HepG2 (cell line): Measurements from ENCODE around the gene MIER1. TPM values are rescaled to one million over a fixed set of nuclear protein-coding genes. Genes with fewer than 3 reads are reported as not detected.
A peak's percentile ranks its signal among the peaks of the same experiment; 100 is the strongest.

Experiments used
- EP300 ChIP-seq, 3 experiments: sonication (generic) in 1 of 3; formaldehyde crosslinking in 1 of 3; IDR thresholded peaks; 2 replicates each; pipeline versions ENCODE4 v1.5.1 to v1.6.1; 2011 to 2020; ENCODE audit warnings: low read depth in 2 of 3, low read length in 2 of 3, borderline replicate concordance in 1 of 3, improper control_type of control experiment in 1 of 3, mild to moderate bottlenecking in 1 of 3, missing genetic modification reagents in 1 of 3, moderate library complexity in 1 of 3
- FLYWCH1 ChIP-seq: sonication (generic); formaldehyde crosslinking; IDR thresholded peaks from 2 replicates; pipeline ENCODE4 v1.8.1; 2023; ENCODE audit warnings: mild to moderate bottlenecking, missing genetic modification reagents
- FOSL2 ChIP-seq: sonication (generic); formaldehyde crosslinking; IDR thresholded peaks from 2 replicates; pipeline ENCODE4 v1.4.0; 2020; ENCODE audit warnings: missing genetic modification reagents
- HDAC2 ChIP-seq: sonication (generic); formaldehyde crosslinking; IDR thresholded peaks from 2 replicates; pipeline ENCODE4 v1.4.0; 2020; ENCODE audit warnings: missing genetic modification reagents
- HMGA1 ChIP-seq: sonication (generic); formaldehyde crosslinking; conservative IDR thresholded peaks from 2 replicates; pipeline ENCODE4 v1.4.0; 2020; ENCODE audit warnings: missing genetic modification reagents
- HNRNPUL1 ChIP-seq: fragments of 200-400 bp; formaldehyde crosslinking; IDR thresholded peaks from 2 replicates; pipeline ENCODE4 v1.6.1; 2017; ENCODE audit warnings: low read depth, mild to moderate bottlenecking, low read length, moderate library complexity
- ISL2 ChIP-seq: sonication (generic); formaldehyde crosslinking; IDR thresholded peaks from 2 replicates; pipeline ENCODE4 v1.5.0; 2020; ENCODE audit warnings: missing genetic modification reagents
- KDM3A ChIP-seq: IDR thresholded peaks from 2 replicates; pipeline ENCODE4 v1.6.1; 2018; ENCODE audit warnings: low read depth, missing compliant biosample characterization
- LCORL ChIP-seq, 2 experiments: fragments of 450-650 bp in 1 of 2; sonication (generic) in 1 of 2; formaldehyde crosslinking in 1 of 2; IDR thresholded peaks; 2 replicates each; pipeline versions ENCODE4 v1.5.0 to v1.6.1; 2017 to 2020; ENCODE audit warnings: antibody characterized with exemption in 1 of 2, missing genetic modification reagents in 1 of 2
- MED1 ChIP-seq: sonication (generic); formaldehyde crosslinking; IDR thresholded peaks from 2 replicates; pipeline ENCODE4 v1.4.0; 2020; ENCODE audit warnings: missing genetic modification reagents
- MYC ChIP-seq: sonication (generic); formaldehyde crosslinking; IDR thresholded peaks from 2 replicates; pipeline ENCODE4 v1.9.0; 2021; ENCODE audit warnings: missing genetic modification reagents, borderline replicate concordance
- NFKB2 ChIP-seq: sonication (generic); formaldehyde crosslinking; IDR thresholded peaks from 2 replicates; pipeline ENCODE4 v1.4.0; 2020; ENCODE audit warnings: missing genetic modification reagents, borderline replicate concordance
- NR2F2 ChIP-seq: IDR thresholded peaks from 2 replicates; pipeline ENCODE4 v1.6.1; 2012; ENCODE audit warnings: low read depth, inconsistent platforms, borderline replicate concordance
- REPIN1 ChIP-seq: sonication (generic); formaldehyde crosslinking; IDR thresholded peaks from 2 replicates; pipeline ENCODE4 v1.8.0; 2022; ENCODE audit warnings: missing genetic modification reagents, low read depth, mild to moderate bottlenecking, borderline replicate concordance
- SUZ12 ChIP-seq: fragments of 150-350 bp; IDR thresholded peaks from 2 replicates; pipeline ENCODE4 v1.6.1; 2014; ENCODE audit warnings: low read depth, low read length
- TCF12 ChIP-seq, 2 experiments: fragments of 450-650 bp in 1 of 2; sonication (generic) in 1 of 2; formaldehyde crosslinking in 1 of 2; IDR thresholded peaks; 2 replicates each; pipeline versions ENCODE4 v1.6.1 to v1.8.0; 2017 to 2022; ENCODE audit warnings: antibody characterized with exemption in 1 of 2, mild to moderate bottlenecking in 1 of 2, missing genetic modification reagents in 1 of 2, moderate library complexity in 1 of 2
- XRCC5 ChIP-seq: fragments of 200-400 bp; formaldehyde crosslinking; optimal IDR thresholded peaks from 2 replicates; pipeline ENCODE3; 2017; ENCODE audit warnings: mild to moderate bottlenecking, low read length
- ZBTB20 ChIP-seq: sonication (generic); formaldehyde crosslinking; IDR thresholded peaks from 2 replicates; pipeline ENCODE4 v1.8.1; 2023; ENCODE audit warnings: missing genetic modification reagents, low read depth, mild to moderate bottlenecking, borderline replicate concordance
- ZFP36L1 ChIP-seq: sonication (generic); formaldehyde crosslinking; IDR thresholded peaks from 2 replicates; pipeline ENCODE4 v1.8.0; 2022; ENCODE audit warnings: mild to moderate bottlenecking, missing genetic modification reagents, moderate library complexity
- ZNF333 ChIP-seq: sonication (generic); formaldehyde crosslinking; IDR thresholded peaks from 2 replicates; pipeline ENCODE4 v1.4.0; 2020; ENCODE audit warnings: mild to moderate bottlenecking, missing genetic modification reagents, borderline replicate concordance
- ZNF431 ChIP-seq: sonication (generic); formaldehyde crosslinking; IDR thresholded peaks from 2 replicates; pipeline ENCODE4 v1.9.0; 2022; ENCODE audit warnings: missing genetic modification reagents, low read depth, mild to moderate bottlenecking, borderline replicate concordance
- ZNF501 ChIP-seq: sonication (generic); formaldehyde crosslinking; IDR thresholded peaks from 2 replicates; pipeline ENCODE4 v1.5.1; 2020; ENCODE audit warnings: mild to moderate bottlenecking, moderate library complexity, missing genetic modification reagents
- ZNF546 ChIP-seq: sonication (generic); formaldehyde crosslinking; conservative IDR thresholded peaks from 2 replicates; pipeline ENCODE4 v1.8.1; 2023; ENCODE audit warnings: mild to moderate bottlenecking, missing genetic modification reagents
- ZNF652 ChIP-seq: IDR thresholded peaks from 2 replicates; pipeline ENCODE4 v1.6.1; 2016; ENCODE audit warnings: low read depth, borderline replicate concordance
- polyA plus RNA-seq, 8 experiments: library from polyadenylated mRNA; depleted of rRNA in 3 of 8; stranded (reverse) in 7 of 8; unstranded in 1 of 8; fragments of >200 nt; fragmentation: Illumina TruSeq in 4 of 8; extraction: Trizol in 4 of 8; gene quantifications; 2 replicates each; pipeline versions ENCODE4 v1.2.1 to v1.2.3, GENCODE V29; 2011 to 2016; ENCODE audit warnings: low read depth in 4 of 8, missing spikeins in 1 of 8, mixed read lengths in 1 of 8; ENCODE audit not compliant: insufficient read depth in 1 of 8
- total RNA-seq, 5 experiments: library from RNA; depleted of rRNA; stranded (reverse); fragments of >200 nt; fragmentation: Illumina TruSeq; extraction: Trizol; gene quantifications; 2 replicates each; pipeline ENCODE4 v1.2.3, GENCODE V29; 2016; ENCODE audit warnings: low read depth in 1 of 5
- TF ChIP-seq, protein P1 (sequence below): sonication (generic); formaldehyde crosslinking; IDR thresholded peaks from 2 replicates; pipeline ENCODE4 v1.4.0; 2020; ENCODE audit warnings: missing genetic modification reagents
- TF ChIP-seq, protein P2 (sequence below): fragments of 450-650 bp; IDR thresholded peaks from 2 replicates; pipeline ENCODE4 v1.6.1; 2017
- TF ChIP-seq, protein P3 (sequence below): sonication (generic); formaldehyde crosslinking; IDR thresholded peaks from 2 replicates; pipeline ENCODE4 v1.4.0; 2020; ENCODE audit warnings: mild to moderate bottlenecking, missing genetic modification reagents
- TF ChIP-seq, protein P4 (sequence below): sonication (generic); formaldehyde crosslinking; IDR thresholded peaks from 2 replicates; pipeline ENCODE4 v1.8.1; 2023; ENCODE audit warnings: mild to moderate bottlenecking, missing genetic modification reagents

The MIER1 gene
- total and polyA plus RNA-seq, 2 of the 13 experiments (the other 11 are each of a cell fraction or from before 2014, with no cell fraction given): 7.0 to 30.4 TPM

DNA sequence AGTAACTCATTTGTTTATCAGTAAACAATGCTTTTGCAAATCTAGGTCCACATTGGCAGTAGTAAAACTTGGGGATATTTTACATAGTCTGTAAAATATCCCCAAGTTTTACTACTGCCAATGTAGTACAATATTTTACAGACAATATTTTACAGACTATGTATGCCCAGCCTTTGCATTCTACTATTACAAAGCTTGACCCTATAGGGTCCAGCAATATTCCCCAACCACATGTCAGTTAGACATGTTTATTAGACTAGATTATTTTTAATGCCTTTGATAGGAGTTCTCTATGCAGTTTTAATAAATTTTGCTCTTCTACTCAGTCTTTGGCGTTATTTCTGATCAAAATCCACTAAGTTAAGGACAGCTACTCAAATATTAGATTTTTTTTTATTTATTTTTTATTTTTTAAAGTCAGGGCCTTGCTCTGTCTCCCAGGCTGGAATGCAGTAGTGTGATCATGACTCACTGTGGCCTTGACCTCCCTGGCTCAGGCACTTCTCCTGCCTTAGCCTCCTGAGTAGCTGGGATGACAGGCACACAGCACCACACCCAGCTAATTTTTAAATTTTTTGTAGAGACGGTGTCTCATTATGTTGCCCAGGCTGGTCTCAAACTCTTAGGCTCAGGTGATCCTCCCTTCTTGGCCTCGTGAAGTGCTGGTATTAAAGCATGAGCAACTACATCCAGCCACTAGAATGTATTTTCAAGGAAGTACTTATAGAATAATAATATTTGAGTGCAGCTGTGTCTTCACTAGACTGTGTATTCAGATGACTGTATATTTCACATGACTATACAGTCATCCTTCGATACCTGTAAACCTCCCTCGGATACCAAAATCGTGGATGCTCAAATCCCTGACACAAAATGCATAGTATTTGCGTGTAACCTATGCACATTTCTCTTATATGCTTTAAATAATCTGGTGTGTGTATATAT, 19.8 kb downstream of the MIER1 start (continued):
- TF ChIP-seq EP300 (IDR thresholded peaks at IDR 0.05; ENCODE audit: low read depth in 2 of 2, low read length in 2 of 2) (peak in 1 of 2 experiments; percentile 31; a peak in 1 of 4 replicates), EP300 (CRISPR knock-in tag; IDR thresholded peaks at IDR 0.05; ENCODE audit: borderline replicate concordance) (no peak), ISL2 (CRISPR knock-in tag) (no peak), SUZ12 (no peak), HMGA1 (CRISPR knock-in tag) (no peak), HNRNPUL1 (no peak), REPIN1 (CRISPR knock-in tag) (no peak), ZBTB20 (no peak), NFKB2 (CRISPR knock-in tag) (no peak), ZNF652 (CRISPR knock-in tag) (no peak), MYC (CRISPR knock-in tag) (no peak), XRCC5 (no peak), NR2F2 (peak; percentile 51; the same call in 1 of the 2 replicates), HDAC2 (CRISPR knock-in tag) (no peak), ZNF431 (CRISPR knock-in tag) (no peak), ZNF333 (CRISPR knock-in tag) (no peak), KDM3A (CRISPR knock-in tag) (no peak), ZNF546 (CRISPR knock-in tag) (no peak), FLYWCH1 (CRISPR knock-in tag) (no peak), ZFP36L1 (CRISPR knock-in tag) (no peak), MED1 (CRISPR knock-in tag) (no peak), TCF12 (IDR thresholded peaks at IDR 0.05) (no peak), TCF12 (CRISPR knock-in tag; IDR thresholded peaks at IDR 0.05) (no peak), FOSL2 (CRISPR knock-in tag) (peak; percentile 95), ZNF501 (no peak), LCORL (IDR thresholded peaks at IDR 0.05) (no peak), LCORL (CRISPR knock-in tag; IDR thresholded peaks at IDR 0.05) (0 out of 2 replicates have a peak, but pooled peaks have one; percentile 38)
- TF ChIP-seq, protein P1, sequence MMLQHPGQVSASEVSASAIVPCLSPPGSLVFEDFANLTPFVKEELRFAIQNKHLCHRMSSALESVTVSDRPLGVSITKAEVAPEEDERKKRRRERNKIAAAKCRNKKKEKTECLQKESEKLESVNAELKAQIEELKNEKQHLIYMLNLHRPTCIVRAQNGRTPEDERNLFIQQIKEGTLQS: peak; percentile 71
- TF ChIP-seq, protein P2, sequence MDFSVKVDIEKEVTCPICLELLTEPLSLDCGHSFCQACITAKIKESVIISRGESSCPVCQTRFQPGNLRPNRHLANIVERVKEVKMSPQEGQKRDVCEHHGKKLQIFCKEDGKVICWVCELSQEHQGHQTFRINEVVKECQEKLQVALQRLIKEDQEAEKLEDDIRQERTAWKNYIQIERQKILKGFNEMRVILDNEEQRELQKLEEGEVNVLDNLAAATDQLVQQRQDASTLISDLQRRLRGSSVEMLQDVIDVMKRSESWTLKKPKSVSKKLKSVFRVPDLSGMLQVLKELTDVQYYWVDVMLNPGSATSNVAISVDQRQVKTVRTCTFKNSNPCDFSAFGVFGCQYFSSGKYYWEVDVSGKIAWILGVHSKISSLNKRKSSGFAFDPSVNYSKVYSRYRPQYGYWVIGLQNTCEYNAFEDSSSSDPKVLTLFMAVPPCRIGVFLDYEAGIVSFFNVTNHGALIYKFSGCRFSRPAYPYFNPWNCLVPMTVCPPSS: no peak
- TF ChIP-seq, protein P3, sequence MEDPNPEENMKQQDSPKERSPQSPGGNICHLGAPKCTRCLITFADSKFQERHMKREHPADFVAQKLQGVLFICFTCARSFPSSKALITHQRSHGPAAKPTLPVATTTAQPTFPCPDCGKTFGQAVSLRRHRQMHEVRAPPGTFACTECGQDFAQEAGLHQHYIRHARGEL (CRISPR knock-in tag): no peak
- TF ChIP-seq, protein P4, sequence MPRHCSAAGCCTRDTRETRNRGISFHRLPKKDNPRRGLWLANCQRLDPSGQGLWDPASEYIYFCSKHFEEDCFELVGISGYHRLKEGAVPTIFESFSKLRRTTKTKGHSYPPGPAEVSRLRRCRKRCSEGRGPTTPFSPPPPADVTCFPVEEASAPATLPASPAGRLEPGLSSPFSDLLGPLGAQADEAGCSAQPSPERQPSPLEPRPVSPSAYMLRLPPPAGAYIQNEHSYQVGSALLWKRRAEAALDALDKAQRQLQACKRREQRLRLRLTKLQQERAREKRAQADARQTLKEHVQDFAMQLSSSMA (CRISPR knock-in tag): no peak
